Brain microvascular endothelial cell (primary cell): ENCODE data around the gene SGSM1.

Experiments
- DNase-seq: peaks from one replicate; pipeline ENCODE4 v3.0.0-alpha.2; 2020
- H3K27ac ChIP-seq: fragments of 250-450 bp; sonication (Bioruptor Pico); 2 replicates; pipeline ENCODE4 v1.5.1; 2020; ENCODE audit warnings: mild to moderate bottlenecking, moderate library complexity
- H3K27me3 ChIP-seq: fragments of 250-450 bp; sonication (Bioruptor Pico); replicated peaks from 2 replicates; pipeline ENCODE4 v1.5.1; 2020; ENCODE audit warnings: mild to moderate bottlenecking
- H3K36me3 ChIP-seq: fragments of 250-450 bp; sonication (Bioruptor Pico); replicated peaks from 2 replicates; pipeline ENCODE4 v1.5.1; 2020; ENCODE audit warnings: mild to moderate bottlenecking
- H3K4me3 ChIP-seq: 2 replicates; pipeline ENCODE4 v1.5.1; 2011; ENCODE audit warnings: low read depth, mild to moderate bottlenecking, control low read depth, low read length, moderate library complexity
- CTCF ChIP-seq: IDR thresholded peaks from 2 replicates; pipeline ENCODE4 v1.5.1; 2011; ENCODE audit warnings: low read depth, mild to moderate bottlenecking, moderate library complexity, low read length, control low read depth, inconsistent platforms; ENCODE audit errors: missing control alignments
- in situ Hi-C: cut with HindIII; loops from 2 replicates; pipeline ENCODE4 v1.10.0; 2017; ENCODE audit warnings: low sequenced_read_pairs, low pct_ligation_motif_present

Gene SGSM1

GRCh38 chr22:24947881-24948280 is 141.9 kb downstream of the SGSM1 start:
- H3K36me3 ChIP-seq = no peaks in the 10 kb centered on the region
- H3K27ac ChIP-seq = no peak overlapping the region
- in situ Hi-C loops = no loop called here
- H3K27me3 ChIP-seq = no peaks in the 10 kb centered on the region
- no peak for TF ChIP-seq CTCF
- DNase-seq = no peak
- H3K4me3 ChIP-seq = no peak overlapping the region

DNA sequence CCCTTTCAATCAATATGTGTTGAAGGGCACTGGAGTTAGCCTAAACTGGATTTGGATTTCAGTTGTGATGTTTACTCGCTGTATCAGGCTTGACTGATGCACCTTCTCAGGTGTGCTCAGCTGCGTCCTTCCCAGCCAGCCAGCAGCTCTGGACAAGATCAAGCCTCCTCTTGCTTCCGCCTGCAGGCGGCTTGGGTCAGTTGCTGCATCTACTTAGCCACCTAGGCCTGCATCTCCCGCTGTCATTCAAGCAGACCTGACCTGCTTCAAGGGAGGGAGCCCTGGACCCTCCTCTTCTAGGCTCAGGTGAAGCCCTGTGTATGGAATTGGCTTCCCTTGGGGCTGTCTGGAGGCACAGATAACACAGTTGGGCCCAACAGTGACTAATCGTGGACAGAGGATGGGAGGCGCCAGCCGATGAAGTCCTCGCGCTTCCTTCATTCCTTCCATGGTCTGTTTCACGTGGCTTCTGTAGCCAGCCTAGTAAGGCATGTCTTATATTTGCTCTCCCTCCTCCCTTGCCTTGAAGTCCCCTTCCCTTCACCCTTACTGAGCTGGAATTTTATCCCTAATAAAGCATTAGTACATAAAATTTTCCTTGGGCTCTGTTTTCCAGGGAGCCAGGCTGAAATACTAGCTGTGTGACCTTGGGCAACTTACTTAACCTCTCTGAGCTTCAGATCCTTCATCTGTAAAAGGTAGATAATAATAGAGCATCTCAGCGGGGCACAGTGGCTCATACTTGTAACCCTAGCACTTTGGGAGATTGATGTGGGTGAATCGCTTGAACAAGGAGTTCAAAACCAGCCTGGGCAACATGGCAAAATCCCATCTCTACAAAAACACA is 142.6 kb downstream of the SGSM1 start:
- Histone ChIP-seq H3K27ac (no peak overlapping the region), H3K4me3 (no peak overlapping the region), H3K27me3 (no peaks in the 10 kb centered on the region), H3K36me3 (no peaks in the 10 kb centered on the region)
- TF ChIP-seq CTCF = no peak
- no peak for DNase-seq
- in situ Hi-C loops = no loop called here

DNA sequence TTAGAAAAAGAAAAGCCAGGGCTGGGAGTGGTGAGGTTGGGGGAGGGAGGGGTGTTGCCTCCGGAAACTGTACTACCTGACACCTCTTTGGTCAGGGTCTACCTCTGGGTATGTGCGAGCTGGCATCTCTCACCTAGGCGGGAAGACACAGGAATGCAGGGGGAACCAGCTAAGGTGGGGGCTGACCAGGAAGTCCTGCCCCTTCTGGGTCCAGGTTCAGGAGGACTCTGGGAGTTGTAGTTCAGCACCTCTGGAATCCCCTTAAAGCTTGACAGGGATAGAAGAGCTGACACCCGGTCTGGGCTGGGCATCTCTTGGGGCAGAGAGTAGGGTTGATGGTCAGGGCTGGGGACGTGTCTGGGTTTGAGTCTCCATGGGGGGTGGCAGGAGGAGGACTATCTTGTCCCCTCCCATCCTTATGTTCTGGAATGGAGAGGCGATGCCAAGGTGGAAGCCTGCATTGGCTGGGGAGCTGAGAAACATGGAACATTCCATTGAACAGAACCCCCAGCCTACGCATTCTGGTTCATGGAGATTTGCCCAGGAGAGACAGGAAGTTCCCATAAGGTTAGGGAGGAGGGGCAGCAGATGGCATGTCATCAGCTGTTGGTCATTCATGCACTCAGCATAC is 144.4 kb downstream of the SGSM1 start:
- H3K4me3 ChIP-seq = no peak overlapping the region
- H3K27ac ChIP-seq = no peak overlapping the region
- no peak for TF ChIP-seq CTCF
- H3K27me3 ChIP-seq = no peaks in the 10 kb centered on the region
- no peaks in the 10 kb centered on the region for H3K36me3 ChIP-seq
- peak; percentile 26 for DNase-seq
- in situ Hi-C loops = no loop called here

- peak; percentile 39 for DNase-seq
- no peaks in the 10 kb centered on the region for H3K27me3 ChIP-seq
- peak within 1 kb of the TSS; percentile 64 for H3K4me3 ChIP-seq
- H3K36me3 ChIP-seq = no peaks in the 10 kb centered on the region
- no peak within 1 kb of the TSS for H3K27ac ChIP-seq
- in situ Hi-C loops = no loop called here
- TF ChIP-seq CTCF = peak; percentile 98
These were observed 146.2 kb downstream of the SGSM1 start, which contains the start of gene KIAA1671 for GRCh38 chr22:24951942-24952836. Gene KIAA1671 (plus strand): TSS chr22:24952716. CDS start chr22:25028000, 75,284 bp downstream.

DNA sequence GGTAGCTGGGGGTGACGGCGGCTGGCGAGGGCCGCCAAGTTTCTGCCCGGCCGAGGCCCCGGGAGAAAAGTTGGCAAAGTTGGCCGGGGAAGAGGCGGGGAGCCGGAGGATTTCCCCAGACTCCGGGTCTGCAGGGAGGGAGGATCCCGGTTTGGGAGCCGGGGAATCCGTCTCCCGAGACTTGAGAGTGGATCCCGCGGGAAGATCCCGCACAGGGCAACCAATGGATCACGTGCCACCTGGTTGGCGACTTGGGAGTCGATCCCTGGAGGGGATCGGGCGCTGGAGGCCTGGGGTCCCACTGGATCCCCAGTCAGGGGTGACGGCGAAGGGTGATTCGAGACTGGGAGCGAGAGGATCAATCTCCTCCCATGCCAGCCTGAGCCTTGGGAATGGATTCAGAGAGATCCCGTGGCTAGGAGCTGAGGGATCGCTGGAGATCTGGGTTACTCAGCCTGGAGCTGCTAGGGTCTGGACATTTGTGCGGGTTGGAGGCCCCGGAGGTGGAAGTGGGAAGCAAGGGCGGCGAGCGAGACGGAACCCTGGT is 146.9 kb downstream of the SGSM1 start:
- H3K27ac ChIP-seq = no peak overlapping the region
- H3K4me3 ChIP-seq = peak overlapping the region; percentile 64
- in situ Hi-C loops = no loop called here
- no peaks in the 10 kb centered on the region for H3K27me3 ChIP-seq
- DNase-seq = peak; percentile 52
- H3K36me3 ChIP-seq = no peaks in the 10 kb centered on the region
- no peak for TF ChIP-seq CTCF
